ENCODE data around the gene NPAT. TPM values are rescaled to one million over a fixed set of nuclear protein-coding genes. Genes with fewer than 3 reads are reported as not detected.

NPAT gene
- polyA plus RNA-seq, 1 donor from 2014 or later = 10.8 TPM

DNA sequence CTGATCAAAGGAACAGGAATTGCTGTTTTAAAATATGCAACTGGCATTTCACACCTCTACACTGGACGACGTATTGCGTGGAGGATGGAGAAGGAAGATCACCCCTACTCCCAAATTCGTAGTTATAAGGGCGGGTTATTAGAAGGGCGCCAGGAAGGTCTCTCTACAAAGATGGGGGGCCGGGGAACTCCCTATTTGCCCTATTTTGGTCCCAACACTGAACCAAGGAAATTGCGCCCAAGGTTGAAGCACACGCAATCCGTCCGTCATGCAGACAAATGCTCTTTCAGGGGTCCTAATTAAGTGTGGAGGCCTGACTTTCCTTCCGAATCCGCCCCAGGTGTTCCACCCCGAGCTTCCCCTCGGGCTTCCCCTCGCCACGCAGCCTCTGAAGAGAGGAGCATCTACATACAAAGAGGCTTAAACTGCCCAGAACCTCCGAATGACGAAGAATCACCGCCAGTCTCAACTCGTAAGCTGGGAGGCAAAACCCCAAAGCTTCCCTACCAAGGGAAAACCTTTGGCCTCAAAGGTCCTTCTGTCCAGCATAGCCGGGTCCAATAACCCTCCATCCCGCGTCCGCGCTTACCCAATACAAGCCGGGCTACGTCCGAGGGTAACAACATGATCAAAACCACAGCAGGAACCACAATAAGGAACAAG is 396 bp downstream of the NPAT start:
- peak overlapping the region; percentile 90 for H3K9ac ChIP-seq (ENCODE audit: low read length)
- TF ChIP-seq EP300 (conservative IDR thresholded peaks at IDR 0.05; ENCODE audit: poor library complexity, severe bottlenecking) (peak; percentile 15), SMC3 (conservative IDR thresholded peaks at IDR 0.05; ENCODE audit: poor library complexity) (peak; percentile 10)
- TF ChIP-seq, protein P1, sequence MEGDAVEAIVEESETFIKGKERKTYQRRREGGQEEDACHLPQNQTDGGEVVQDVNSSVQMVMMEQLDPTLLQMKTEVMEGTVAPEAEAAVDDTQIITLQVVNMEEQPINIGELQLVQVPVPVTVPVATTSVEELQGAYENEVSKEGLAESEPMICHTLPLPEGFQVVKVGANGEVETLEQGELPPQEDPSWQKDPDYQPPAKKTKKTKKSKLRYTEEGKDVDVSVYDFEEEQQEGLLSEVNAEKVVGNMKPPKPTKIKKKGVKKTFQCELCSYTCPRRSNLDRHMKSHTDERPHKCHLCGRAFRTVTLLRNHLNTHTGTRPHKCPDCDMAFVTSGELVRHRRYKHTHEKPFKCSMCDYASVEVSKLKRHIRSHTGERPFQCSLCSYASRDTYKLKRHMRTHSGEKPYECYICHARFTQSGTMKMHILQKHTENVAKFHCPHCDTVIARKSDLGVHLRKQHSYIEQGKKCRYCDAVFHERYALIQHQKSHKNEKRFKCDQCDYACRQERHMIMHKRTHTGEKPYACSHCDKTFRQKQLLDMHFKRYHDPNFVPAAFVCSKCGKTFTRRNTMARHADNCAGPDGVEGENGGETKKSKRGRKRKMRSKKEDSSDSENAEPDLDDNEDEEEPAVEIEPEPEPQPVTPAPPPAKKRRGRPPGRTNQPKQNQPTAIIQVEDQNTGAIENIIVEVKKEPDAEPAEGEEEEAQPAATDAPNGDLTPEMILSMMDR (IDR thresholded peaks at IDR 0.05; ENCODE audit: poor library complexity, severe bottlenecking) = no peak
- TF ChIP-seq, protein P2, sequence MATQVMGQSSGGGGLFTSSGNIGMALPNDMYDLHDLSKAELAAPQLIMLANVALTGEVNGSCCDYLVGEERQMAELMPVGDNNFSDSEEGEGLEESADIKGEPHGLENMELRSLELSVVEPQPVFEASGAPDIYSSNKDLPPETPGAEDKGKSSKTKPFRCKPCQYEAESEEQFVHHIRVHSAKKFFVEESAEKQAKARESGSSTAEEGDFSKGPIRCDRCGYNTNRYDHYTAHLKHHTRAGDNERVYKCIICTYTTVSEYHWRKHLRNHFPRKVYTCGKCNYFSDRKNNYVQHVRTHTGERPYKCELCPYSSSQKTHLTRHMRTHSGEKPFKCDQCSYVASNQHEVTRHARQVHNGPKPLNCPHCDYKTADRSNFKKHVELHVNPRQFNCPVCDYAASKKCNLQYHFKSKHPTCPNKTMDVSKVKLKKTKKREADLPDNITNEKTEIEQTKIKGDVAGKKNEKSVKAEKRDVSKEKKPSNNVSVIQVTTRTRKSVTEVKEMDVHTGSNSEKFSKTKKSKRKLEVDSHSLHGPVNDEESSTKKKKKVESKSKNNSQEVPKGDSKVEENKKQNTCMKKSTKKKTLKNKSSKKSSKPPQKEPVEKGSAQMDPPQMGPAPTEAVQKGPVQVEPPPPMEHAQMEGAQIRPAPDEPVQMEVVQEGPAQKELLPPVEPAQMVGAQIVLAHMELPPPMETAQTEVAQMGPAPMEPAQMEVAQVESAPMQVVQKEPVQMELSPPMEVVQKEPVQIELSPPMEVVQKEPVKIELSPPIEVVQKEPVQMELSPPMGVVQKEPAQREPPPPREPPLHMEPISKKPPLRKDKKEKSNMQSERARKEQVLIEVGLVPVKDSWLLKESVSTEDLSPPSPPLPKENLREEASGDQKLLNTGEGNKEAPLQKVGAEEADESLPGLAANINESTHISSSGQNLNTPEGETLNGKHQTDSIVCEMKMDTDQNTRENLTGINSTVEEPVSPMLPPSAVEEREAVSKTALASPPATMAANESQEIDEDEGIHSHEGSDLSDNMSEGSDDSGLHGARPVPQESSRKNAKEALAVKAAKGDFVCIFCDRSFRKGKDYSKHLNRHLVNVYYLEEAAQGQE (IDR thresholded peaks at IDR 0.05; ENCODE audit: borderline replicate concordance) = peak; percentile 70
- H2AFZ ChIP-seq (ENCODE audit: low read depth, low read length) = peak overlapping the region; percentile 92
- H3K4me2 ChIP-seq (ENCODE audit: low read length) = peak overlapping the region; percentile 66
- no peaks in the 10 kb centered on the region for H3K27me3 ChIP-seq (ENCODE audit: insufficient read depth, low read depth, low read length)
- H3F3A ChIP-seq (ENCODE audit: insufficient read depth, low read length, poor library complexity, severe bottlenecking) = no peaks in the 10 kb centered on the region
- peak overlapping the region; percentile 85 for H3K4me3 ChIP-seq (ENCODE audit: low read length)
- peak overlapping the region; percentile 95 for H3K27ac ChIP-seq (ENCODE audit: low read length)
- H4K20me1 ChIP-seq (ENCODE audit: insufficient read depth) = no peaks in the 10 kb centered on the region
- no peaks in the 10 kb centered on the region for H3K9me3 ChIP-seq (ENCODE audit: low read length)
- peaks cover 69% of the 10 kb centered on the region for H3K79me2 ChIP-seq (replicated peaks; ENCODE audit: insufficient read depth, low read length)
- no peaks in the 10 kb centered on the region for H3K36me3 ChIP-seq (ENCODE audit: insufficient read depth, low read length)
- no peaks in the 10 kb centered on the region for H3K9me2 ChIP-seq (ENCODE audit: insufficient read depth, low read length)

DNA sequence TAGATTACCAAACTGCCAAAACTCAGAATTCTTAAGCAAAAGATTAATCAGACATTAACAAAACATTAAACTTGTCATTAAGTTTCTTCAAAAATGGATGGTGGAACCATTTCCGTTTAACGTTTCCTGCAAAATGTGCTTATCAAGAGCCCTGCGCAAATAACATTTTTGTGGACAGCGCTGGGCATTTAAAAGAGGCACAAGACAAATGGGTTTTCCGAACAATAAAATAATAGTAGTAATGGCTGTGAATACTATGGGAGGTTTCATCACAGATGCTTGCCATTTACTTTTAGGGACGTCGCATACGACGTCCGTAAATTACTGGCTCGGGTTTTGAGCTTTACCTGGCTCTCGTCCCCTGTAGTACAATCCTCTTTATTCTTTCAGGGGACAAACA is 1.1 kb downstream of the NPAT start:
- Histone ChIP-seq H3K9me3 (ENCODE audit: low read length) (no peaks in the 10 kb centered on the region), H3K79me2 (replicated peaks; ENCODE audit: insufficient read depth, low read length) (peaks cover 73% of the 10 kb centered on the region), H3F3A (ENCODE audit: insufficient read depth, low read length, poor library complexity, severe bottlenecking) (no peaks in the 10 kb centered on the region), H2AFZ (ENCODE audit: low read depth, low read length) (peak overlapping the region; percentile 92), H4K20me1 (ENCODE audit: insufficient read depth) (no peaks in the 10 kb centered on the region), H3K27me3 (ENCODE audit: insufficient read depth, low read depth, low read length) (no peaks in the 10 kb centered on the region), H3K9ac (ENCODE audit: low read length) (peak overlapping the region; percentile 90), H3K27ac (ENCODE audit: low read length) (peak overlapping the region; percentile 95), H3K4me3 (ENCODE audit: low read length) (peak overlapping the region; percentile 85), H3K9me2 (ENCODE audit: insufficient read depth, low read length) (no peaks in the 10 kb centered on the region), H3K36me3 (ENCODE audit: insufficient read depth, low read length) (no peaks in the 10 kb centered on the region), H3K4me2 (ENCODE audit: low read length) (peak overlapping the region; percentile 66)
- TF ChIP-seq, protein P2 (IDR thresholded peaks at IDR 0.05; ENCODE audit: borderline replicate concordance) = no peak
- TF ChIP-seq EP300 (conservative IDR thresholded peaks at IDR 0.05; ENCODE audit: poor library complexity, severe bottlenecking) (no peak), MXI1 (conservative IDR thresholded peaks at IDR 0.05; ENCODE audit: poor library complexity, severe bottlenecking) (no peak), POLR2AphosphoS5 (IDR thresholded peaks at IDR 0.05) (no peak), EZH2 (IDR thresholded peaks at IDR 0.05; ENCODE audit: borderline replicate concordance, insufficient read depth, low read length, poor library complexity, severe bottlenecking) (no peak), RAD21 (conservative IDR thresholded peaks at IDR 0.05) (no peak), SMC3 (conservative IDR thresholded peaks at IDR 0.05; ENCODE audit: poor library complexity) (no peak), TAF1 (IDR thresholded peaks at IDR 0.05; ENCODE audit: low read depth) (no peak)
- TF ChIP-seq, protein P1 (IDR thresholded peaks at IDR 0.05; ENCODE audit: poor library complexity, severe bottlenecking) = no peak
